H4 (cell line): ENCODE measurements around the gene PAN3. TPM values are rescaled to one million over a fixed set of nuclear protein-coding genes. Genes with fewer than 3 reads are reported as not detected.

ENCODE experiments used
- DNase-seq: peaks from one replicate; pipeline ENCODE4 v3.0.0-alpha.2; 2015; ENCODE audit warnings: low spot score
- total RNA-seq: library from RNA; depleted of rRNA; stranded (reverse); fragments of >200 nt; shearing (Covaris generic); gene quantifications from 2 replicates; pipeline ENCODE4 v1.2.3, GENCODE V29; 2014

Gene PAN3
- total RNA-seq, 1 experiment from 2014 or later, result 7.4 TPM

DNA sequence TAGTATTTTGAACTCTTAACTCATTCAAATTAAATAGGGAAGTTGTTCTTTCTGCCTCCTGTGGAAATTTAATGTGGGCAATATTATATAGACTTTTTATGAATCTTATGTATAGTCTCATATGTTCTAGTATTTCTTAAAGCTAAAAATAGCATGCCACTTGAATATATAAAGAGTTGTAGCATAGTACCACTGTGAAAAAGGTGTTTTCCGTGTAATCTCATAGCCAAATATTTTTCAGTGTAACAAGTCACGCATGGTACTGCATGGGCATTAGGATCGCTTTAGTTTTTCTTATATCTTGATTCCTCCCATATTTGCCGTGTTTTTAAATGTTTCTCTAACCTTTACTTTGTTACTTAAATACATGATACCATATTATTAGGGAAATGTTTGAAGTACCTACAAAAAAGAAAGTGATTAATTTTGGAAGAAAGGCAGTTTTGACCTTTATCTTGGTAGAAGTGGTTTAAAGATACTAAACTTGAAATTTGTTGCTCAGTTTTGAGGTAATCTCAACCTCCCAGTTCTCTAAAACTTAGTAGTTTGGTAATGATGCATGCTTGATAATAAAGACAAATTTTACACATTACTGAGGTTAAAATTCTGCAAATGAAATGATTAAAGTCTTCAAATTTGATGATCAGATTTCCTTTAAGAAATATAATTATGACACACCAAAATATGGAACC, 81.2 kb downstream of the PAN3 start:
- DNase-seq, result no peak

DNA sequence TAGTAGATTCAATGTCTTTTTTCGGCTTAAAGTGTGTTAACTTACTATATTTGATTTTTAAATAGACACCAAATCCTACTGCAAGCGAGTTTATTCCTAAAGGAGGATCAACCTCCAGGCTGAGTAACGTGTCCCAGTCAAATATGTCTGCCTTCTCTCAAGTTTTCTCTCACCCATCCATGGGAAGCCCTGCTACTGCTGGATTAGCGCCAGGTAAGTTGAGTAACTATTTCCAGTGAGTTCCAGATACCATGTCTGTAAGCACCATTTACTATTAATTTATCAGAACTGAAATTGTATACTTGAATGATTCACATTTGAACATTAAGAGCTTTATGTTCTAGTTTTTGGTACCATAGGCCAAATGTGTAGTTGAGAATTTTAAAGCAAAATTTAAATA, 81.8 kb downstream of the PAN3 start:
- no peak for DNase-seq

DNA sequence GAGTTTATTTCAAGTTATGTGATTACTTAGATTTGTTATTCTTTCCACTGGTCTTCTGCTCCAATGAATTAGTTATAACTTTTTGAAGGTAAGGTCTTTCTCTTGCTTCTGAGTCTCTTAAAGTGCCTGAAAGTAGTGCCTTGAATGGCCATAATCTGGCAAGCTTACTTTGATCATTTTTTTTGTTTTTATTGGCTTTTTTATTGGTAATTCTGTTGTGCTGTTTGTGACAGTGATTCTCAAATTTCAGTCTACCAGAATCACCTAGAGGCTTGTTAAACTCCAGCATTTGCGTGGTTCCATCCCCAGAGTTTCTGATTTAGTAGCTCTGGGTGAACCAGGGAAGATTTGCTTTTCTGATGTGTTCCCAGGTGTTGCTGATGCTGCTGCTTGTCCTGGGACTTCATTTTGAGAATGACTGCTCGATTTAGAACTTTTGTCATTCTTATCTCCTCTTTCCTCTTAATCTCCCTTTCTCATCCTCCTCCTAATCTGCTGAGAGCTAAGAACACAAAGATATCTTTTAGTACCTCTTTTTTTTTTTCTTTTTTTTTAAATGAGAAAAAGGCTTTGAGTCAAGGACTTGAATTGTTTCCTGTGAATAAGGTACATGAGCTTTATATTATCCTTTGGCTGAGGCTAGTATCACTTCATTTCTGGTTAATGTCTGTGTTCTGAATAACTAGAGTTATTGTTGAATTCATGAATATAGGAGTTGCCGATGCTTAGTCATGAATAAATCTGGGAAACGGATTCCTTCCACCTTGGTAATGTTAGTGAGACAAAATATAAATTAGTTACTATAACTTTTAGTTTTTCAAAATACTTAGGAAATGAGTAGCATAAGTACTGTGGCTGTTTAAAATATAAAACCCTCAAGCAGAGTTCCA, 91.4 kb downstream of the PAN3 start:
- DNase-seq, result no peak

DNA sequence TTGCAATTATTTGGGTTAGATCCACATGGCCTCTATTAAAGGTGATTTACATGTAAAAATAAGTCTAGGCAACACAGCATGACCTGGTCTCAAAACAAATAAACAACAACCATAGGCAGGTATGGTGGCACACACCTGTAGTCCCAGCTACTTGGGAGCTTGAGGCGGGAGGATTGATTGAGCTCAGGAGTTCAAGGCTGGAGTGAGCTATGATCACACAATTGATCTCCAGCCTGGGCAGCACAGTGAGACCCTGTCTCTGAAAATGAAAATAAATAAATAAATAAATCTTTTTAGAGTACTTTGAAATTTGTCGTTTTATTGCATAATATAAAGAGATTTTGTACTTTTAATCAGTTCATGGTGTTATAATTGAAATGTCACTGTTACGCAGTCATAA, 93.3 kb downstream of the PAN3 start:
- DNase-seq, result no peak

DNA sequence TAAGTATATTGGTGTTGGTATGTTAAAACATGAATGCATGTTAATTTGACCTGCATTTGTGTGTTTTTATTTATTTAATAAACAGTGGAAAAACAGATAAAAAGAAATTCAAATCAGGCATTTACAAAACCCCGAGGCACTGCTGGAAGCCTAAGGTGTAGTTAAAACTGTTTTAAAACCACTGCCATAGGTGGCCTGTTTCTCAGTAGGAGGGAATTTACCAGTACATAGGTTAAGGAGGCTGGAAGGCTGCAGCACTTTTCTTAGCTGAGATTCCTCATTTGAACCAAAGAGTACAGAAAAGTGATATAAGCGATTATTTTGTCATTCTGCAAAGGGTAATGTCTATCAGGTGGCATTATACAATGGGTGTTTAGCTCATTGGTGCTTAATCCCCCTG, 99.6 kb downstream of the PAN3 start:
- DNase-seq, result no peak

DNA sequence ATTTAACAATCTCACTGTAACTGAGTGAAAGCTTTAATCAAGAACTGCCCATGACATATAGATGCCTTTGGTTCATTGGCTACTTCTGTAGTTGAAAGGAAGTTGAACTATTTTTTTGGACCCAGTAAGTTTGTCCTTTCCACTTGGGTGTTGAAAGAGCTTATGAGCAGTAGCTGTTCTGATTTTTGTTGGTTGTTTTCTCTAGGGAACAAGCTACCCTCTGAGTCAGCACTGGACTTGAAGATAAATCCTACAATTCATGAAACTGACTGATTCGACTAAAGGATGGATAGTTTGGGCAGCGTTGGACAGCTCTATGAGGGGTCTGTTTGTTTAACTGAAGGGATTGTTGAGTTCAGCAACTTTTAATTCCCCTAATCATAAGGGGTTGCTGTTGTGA, 101.0 kb downstream of the PAN3 start:
- DNase-seq, result no peak

DNA sequence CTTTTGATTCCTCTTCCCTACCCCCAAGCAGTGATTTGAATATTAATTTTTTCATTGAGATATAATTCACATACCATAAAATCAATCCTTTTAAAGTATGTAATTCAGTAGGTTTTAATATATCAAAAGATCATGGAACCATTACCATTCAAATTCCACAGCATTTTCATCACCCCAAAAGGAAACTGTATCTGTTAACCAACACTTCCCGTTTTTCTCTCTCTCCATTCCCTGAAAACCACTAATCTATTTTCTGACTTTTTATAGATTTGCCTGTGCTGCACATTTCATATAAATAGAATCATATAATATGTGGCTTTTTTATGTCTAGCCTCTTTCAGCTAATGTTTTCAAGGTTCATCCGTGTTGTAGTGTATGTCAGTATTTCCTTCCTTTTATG, 107.1 kb downstream of the PAN3 start:
- DNase-seq, result no peak

DNA sequence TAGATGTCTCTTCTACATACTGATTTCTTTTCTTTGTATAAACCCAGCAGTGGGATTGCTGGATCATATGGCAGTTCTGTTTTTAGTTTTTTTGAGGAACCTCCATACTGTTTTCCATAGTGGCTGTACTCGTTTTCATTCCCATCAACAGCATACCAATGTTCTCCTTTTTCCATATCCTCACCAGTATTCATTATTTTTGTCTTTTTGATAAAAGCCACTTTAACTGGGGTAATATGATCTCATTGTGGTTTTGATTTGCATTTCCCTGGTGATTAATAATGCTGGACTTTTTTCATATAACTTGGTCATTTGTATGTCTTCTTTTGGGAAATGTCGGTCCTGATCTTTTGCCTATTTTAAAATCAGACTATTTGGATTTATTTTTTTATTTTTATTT, 108.5 kb downstream of the PAN3 start:
- no peak for DNase-seq

DNA sequence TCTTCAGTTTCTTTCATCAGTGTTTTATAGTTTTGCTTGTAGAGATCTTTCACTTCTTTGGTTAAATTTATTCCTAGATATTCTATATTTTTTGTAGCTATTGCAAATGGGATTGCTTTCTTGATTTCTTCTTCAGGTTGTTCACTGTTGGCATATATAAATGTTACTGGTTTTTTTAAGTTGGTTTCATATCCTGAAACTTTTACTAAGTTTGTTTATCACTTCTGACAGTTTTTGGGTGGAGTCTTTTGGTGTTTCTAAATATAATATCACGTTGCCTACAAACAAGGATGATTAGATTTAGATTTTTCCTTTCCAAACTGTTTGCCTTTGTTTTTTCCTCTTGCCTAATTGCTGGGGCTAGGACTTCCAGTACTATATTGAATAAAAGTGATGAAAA, 109.7 kb downstream of the PAN3 start:
- no peak for DNase-seq

DNA sequence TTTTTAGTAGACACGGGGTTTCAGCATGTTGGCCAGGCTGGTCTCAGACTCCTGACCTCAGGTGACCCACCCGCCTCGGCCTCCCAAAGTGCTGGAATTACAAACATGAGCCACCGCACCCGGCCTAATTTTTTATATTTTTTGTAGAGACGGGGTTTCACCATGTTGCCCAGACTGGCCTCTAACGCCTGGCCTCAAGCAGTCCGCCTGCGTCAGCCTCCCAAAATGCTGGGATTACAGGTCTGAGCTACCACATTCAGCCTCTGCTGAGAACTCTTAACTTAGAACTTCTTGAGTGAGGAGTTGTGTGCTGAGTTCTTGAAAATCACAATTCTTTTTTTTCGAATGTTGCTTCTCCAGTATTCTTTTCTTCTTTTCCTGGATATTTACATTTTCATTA, 112.2 kb downstream of the PAN3 start:
- DNase-seq, result no peak

DNA sequence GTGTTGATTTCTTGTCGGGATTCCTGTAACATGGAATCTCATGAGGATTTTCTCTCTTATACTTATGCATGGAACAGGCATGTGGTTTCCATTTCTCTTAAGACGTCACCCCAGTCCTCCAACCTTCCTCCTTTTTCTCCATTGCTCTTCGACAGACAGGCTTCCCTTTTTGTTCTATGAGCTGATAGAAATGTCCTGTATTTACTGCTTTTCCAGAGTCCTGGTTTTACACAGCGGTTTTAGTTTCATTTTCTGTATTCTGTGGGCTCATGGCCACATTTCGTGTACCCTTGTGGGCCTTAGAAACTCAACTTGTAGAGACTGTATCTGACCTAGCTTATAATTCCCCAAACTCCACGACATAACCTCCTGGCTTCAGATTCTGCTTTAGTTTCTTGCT, 113.1 kb downstream of the PAN3 start:
- DNase-seq, result no peak

DNA sequence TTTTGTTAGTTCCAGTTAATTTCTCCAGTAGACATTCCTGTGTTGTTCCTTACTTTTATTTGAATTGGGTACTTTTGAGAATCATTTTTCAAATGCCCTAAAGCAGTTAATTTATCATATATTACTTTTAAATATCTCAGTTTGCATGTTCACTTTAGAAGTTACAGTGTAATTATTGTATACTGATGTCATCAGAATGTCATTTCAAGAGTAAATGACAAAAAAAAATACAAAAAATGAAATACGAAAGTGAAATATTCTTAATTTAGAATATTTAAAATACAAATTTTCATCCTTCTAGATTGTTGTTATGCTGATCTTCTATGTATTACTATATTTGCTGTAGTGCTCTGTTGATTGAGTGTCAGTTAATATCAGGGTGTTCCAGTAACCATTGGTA, 114.2 kb downstream of the PAN3 start:
- no peak for DNase-seq

DNA sequence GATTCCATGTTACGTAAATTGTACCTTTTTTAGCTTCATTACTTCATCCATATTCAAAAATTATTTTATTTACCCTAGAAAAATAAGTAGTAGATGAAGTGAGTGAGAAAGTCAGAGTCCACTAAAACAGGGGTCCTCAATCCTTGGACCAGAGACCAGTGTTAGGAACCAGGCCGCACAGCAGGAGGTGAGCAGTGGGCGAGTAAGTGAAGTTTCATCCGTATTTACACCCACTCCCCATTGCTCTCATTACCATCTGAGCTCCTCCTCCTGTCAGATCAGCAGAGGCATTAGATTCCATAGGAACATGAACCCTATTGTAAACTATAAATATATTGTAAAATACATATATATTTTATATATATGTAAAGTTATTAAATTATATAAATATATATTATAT, 119.0 kb downstream of the PAN3 start:
- DNase-seq, result no peak

DNA sequence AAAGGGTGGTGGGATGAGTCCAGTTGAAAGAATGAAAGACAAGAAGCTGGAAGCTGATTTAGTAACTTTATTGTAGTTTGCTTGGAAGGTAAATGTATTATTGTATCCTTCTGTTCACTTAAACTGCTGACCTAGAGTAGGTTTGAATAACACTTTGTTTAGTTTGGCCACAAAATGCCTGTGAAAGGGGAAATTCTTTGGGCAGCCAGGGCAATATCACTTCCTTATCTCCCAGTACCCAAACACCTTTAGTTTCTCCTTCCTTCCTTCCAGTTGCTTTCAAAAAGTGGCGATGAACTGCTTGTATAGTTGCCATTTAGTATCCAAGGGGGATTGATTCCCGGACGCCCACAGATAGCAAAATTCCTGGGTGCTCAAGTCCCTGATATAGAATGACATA, 120.1 kb downstream of the PAN3 start:
- no peak for DNase-seq

DNA sequence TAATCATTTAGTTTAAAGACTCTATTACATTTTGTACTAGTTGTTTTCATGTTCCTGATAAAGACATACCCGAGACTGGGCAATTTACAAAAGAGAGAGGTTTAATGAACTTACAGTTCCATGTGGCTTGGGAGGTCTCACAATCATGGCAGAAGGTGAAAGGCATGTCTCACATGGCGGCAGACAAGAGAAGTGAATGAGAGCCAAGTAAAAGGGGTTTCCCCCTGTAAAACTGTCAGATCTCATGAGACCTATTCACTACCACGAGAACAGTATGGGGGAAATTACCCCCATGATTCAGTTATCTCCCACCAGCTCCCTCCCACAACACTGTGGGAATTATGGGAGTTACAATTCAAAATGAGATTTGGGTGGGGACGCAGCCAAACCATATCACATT, 129.2 kb downstream of the PAN3 start:
- DNase-seq, result no peak

DNA sequence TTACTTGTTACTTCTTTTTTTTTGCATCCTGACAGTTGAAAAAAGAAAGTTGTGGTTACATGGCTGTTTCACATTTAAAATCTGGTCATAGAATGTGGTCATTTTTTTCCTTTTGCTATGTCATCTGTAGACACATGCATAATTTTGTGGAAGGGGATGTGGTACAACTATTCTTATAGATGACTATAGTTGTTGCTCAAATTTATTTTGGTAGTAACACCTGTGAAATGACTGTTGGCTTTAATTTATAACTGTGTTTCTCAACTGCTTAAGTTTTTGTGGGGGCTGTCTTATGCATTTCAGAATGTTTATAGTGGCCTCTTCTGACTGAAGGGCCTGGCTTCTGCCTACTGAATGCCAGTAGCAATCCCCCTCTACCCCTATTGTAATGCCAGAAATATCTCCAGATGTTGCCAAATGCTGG, 130.5 kb downstream of the PAN3 start:
- no peak for DNase-seq

DNA sequence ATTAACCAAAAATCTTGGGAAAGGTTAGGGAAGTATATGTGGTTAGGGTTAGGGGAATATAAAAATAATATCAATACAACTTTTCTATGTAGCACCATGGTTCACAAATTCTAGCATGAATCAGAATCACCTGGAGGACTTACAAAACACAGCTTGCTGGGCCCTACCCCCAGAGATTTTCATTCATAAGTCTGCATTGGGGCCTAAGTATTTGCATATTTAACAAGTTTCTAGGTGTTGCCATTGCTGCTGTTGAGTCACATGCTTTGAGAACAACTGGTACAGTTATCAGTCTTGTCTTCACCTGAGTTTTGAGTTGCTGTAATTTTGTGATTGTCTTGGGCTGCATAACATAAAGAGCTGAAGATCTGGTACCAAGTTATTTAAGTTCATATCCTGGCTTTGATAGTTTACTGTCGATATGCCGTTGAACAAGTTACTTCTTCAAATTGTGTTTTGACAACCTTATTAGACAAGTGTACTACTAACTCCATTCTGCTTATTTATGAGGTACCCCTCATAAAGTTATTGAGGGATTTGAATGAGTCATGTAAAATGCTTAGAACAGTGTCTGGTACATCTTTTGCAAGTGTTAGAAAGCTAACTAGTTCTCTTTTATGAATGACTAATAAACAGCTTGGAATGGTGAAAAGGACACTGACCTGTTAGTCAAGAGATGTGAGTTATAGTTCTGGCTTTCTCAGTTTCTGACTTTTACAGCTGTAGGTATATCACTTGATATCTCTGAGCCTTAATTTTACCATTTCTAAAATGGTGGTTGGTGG, 132.9 kb downstream of the PAN3 start:
- no peak for DNase-seq

DNA sequence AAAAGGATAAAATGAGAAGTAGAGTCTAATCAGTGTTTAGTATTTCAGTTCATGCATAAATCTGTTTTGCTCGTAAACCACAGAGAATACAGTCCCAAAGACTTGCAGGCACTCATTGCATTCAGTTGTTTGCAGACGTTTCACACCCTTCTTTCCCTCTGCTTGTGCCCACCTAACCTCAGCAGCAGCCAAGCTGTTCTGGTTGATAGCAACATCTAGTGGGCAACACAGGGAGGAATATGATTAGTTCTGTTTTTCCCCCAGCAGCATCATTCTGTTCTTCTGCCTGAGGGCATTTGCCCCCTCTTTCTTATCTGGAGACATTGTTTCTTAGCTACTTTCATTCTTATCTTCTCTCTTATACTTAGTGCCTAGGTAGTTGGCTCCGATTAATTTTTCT, 135.6 kb downstream of the PAN3 start:
- DNase-seq, result no peak

DNA sequence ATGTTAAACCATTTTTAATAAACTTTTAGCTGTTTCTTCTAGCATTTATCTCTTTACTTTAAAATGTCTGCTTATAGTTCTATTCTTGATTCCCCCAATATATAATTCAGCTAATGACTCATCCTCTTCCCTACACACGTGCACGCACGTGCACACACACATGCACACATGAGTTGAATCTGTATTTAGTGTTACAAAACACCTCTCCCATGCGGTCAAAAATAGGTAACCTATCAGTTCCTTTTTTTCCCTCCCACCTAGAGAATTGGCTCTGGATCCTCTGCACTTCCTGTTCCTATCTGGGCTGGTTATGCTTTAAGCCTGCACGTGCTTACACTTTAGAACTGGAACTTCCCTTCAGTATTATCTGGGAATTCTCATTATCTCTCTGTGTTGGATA, 144.1 kb downstream of the PAN3 start:
- DNase-seq, result no peak

DNA sequence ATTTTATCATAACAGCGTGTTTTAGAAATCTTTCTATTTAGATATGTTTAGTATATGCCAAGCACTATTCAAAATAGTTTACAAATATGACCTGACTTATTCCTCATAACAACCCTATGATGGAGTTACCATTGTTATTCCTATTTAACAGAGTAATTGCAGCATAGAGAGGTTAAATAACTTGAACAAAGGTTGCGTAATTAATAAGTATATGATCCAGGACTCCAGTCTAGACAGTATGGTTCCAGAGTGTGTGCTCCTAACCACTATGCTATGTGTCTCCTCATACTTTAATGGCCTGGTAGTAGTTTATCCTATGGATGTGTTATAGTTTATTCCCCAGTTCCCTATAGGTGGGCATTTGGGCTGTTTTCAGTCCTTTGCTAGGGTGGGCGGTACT, 145.3 kb downstream of the PAN3 start:
- no peak for DNase-seq

DNA sequence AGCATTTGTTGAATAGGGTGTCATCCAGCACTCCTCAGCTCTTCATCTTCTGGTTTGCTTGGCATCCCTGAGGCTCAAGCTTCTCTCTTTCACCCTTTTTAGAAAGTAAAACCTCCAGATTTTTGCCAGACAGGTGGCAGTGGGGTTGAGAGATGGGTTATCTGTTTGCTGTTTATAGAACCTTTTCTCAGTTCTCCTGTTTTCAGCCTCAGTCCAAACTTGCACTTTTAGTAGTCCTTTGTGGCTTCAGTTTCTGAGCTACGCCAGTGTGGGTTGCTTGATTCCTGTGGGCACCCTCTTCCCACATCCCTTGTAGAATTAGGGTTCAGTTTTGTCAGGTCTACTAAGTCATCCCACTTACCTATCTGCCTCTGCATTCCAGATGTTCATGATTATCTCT, 147.9 kb downstream of the PAN3 start:
- no peak for DNase-seq

DNA sequence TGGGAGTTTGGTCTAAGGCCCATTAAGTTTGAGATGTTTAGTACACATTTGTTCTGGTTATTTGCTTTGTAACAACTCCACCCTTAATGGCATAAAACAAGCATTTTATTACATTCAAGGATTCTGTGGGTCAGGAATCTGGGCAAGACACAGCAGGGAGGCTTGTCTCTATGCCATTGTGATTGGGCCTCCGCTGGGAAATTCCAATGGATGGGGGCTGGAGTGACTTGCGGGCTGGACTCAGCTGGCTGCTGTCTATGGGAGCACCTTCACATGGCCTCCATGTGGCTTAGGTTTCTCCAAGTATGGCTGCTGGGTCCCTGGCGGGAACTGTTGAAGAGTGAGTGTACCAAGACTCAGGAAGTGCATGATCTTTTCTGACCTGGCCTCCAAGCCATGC, 159.0 kb downstream of the PAN3 start:
- DNase-seq, result no peak

DNA sequence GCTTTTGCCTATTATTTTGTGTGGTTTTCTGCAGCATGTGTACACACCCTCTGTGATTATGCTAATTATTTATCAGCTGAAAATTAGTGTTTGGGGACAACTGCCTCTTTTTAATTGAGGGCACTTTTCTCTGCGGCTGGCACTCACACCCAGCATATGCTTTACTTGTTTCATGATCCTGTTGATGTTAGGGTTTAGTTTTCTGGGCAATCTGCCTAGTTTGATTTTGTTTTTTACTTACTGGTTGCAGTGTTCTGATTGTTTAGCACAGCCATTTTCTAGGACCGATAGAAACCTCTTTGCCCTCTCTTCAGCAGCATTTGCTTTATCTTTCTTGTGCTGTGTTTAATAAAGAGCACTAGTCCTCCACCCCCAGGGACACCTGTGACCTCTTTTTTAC, 161.6 kb downstream of the PAN3 start:
- DNase-seq, result no peak
